Activated naive CD8-positive, alpha-beta T cell treated with anti-CD3 and anti-CD28 coated beads for 36 hours (primary cell): ENCODE data around the gene PEPD. TPM values are rescaled to one million over a fixed set of nuclear protein-coding genes. Genes with fewer than 3 reads are reported as not detected.

Experiments
- DNase-seq: peaks from one replicate; pipeline ENCODE4 v3.0.0; 2021
- H3K27ac Mint-ChIP-seq: one replicate; pipeline ENCODE4 v1.8.0; 2022; ENCODE audit warnings: mild to moderate bottlenecking, moderate library complexity, mixed read lengths
- H3K27me3 Mint-ChIP-seq: one replicate; pipeline ENCODE4 v1.8.0; 2022; ENCODE audit warnings: mild to moderate bottlenecking, mixed read lengths
- H3K36me3 Mint-ChIP-seq: one replicate; pipeline ENCODE4 v1.8.0; 2021; ENCODE audit warnings: mild to moderate bottlenecking, mixed read lengths
- H3K4me1 Mint-ChIP-seq: one replicate; pipeline ENCODE4 v1.8.0; 2021; ENCODE audit warnings: mixed read lengths
- H3K4me3 Mint-ChIP-seq: one replicate; pipeline ENCODE4 v1.8.0; 2022; ENCODE audit warnings: mild to moderate bottlenecking, moderate library complexity, mixed read lengths
- H3K9me3 Mint-ChIP-seq: one replicate; pipeline ENCODE4 v1.8.0; 2022; ENCODE audit warnings: mixed read lengths
- total RNA-seq, 2 experiments: library from RNA; stranded (reverse); gene quantifications; one replicate each; pipeline ENCODE4 v1.2.3, GENCODE V29; 2021

PEPD gene
- total RNA-seq, 2 experiments from 2014 or later, result 36.3 to 39.4 TPM

GRCh38 chr19:33407140-33407551, 114.4 kb downstream of the PEPD start:
- Mint-ChIP-seq H3K27ac (no peak overlapping the region), H3K4me1 (no peaks in the 10 kb centered on the region), H3K4me3 (no peak overlapping the region), H3K36me3 (no peaks in the 10 kb centered on the region), H3K9me3 (no peaks in the 10 kb centered on the region), H3K27me3 (no peaks in the 10 kb centered on the region)
- no peak for DNase-seq

- Mint-ChIP-seq H3K9me3 (no peaks in the 10 kb centered on the region), H3K36me3 (no peaks in the 10 kb centered on the region), H3K27ac (no peak overlapping the region), H3K4me1 (no peaks in the 10 kb centered on the region), H3K4me3 (no peak overlapping the region), H3K27me3 (no peaks in the 10 kb centered on the region)
- DNase-seq, result peak; percentile 69
These were observed 115.0 kb downstream of the PEPD start for GRCh38 chr19:33406521-33407139.

- DNase-seq, result no peak
- Mint-ChIP-seq H3K27ac (no peak overlapping the region), H3K4me1 (no peaks in the 10 kb centered on the region), H3K9me3 (no peaks in the 10 kb centered on the region), H3K4me3 (no peak overlapping the region), H3K36me3 (no peaks in the 10 kb centered on the region), H3K27me3 (no peaks in the 10 kb centered on the region)
These were observed 115.8 kb downstream of the PEPD start for GRCh38 chr19:33405553-33406461.

- H3K27ac Mint-ChIP-seq, result no peak overlapping the region
- H3K4me3 Mint-ChIP-seq, result no peak overlapping the region
- no peaks in the 10 kb centered on the region for H3K36me3 Mint-ChIP-seq
- H3K27me3 Mint-ChIP-seq, result no peaks in the 10 kb centered on the region
- H3K9me3 Mint-ChIP-seq, result no peaks in the 10 kb centered on the region
- no peaks in the 10 kb centered on the region for H3K4me1 Mint-ChIP-seq
- no peak for DNase-seq
These were observed 116.4 kb downstream of the PEPD start for GRCh38 chr19:33405254-33405552.

GRCh38 chr19:33404506-33405253, 116.9 kb downstream of the PEPD start:
- no peak overlapping the region for H3K27ac Mint-ChIP-seq
- H3K4me1 Mint-ChIP-seq, result no peaks in the 10 kb centered on the region
- H3K36me3 Mint-ChIP-seq, result no peaks in the 10 kb centered on the region
- H3K4me3 Mint-ChIP-seq, result no peak overlapping the region
- no peak for DNase-seq
- H3K9me3 Mint-ChIP-seq, result no peaks in the 10 kb centered on the region
- H3K27me3 Mint-ChIP-seq, result no peaks in the 10 kb centered on the region

- H3K36me3 Mint-ChIP-seq, result no peaks in the 10 kb centered on the region
- no peak overlapping the region for H3K4me3 Mint-ChIP-seq
- DNase-seq, result no peak
- H3K27ac Mint-ChIP-seq, result no peak overlapping the region
- no peaks in the 10 kb centered on the region for H3K4me1 Mint-ChIP-seq
- no peaks in the 10 kb centered on the region for H3K9me3 Mint-ChIP-seq
- H3K27me3 Mint-ChIP-seq, result no peaks in the 10 kb centered on the region
These were observed 117.7 kb downstream of the PEPD start for GRCh38 chr19:33403973-33404304.

- no peaks in the 10 kb centered on the region for H3K4me1 Mint-ChIP-seq
- DNase-seq, result no peak
These were observed 118.2 kb downstream of the PEPD start for GRCh38 chr19:33403221-33403972.

GRCh38 chr19:33402421-33403220, 119.0 kb downstream of the PEPD start:
- no peaks in the 10 kb centered on the region for H3K36me3 Mint-ChIP-seq
- no peaks in the 10 kb centered on the region for H3K9me3 Mint-ChIP-seq
- no peaks in the 10 kb centered on the region for H3K27me3 Mint-ChIP-seq
- DNase-seq, result no peak
- H3K27ac Mint-ChIP-seq, result no peak overlapping the region
- no peak overlapping the region for H3K4me3 Mint-ChIP-seq
- H3K4me1 Mint-ChIP-seq, result no peaks in the 10 kb centered on the region

More at GRCh38 chr19:33403221-33403972, 118.2 kb downstream of the PEPD start:
- no peaks in the 10 kb centered on the region for H3K27me3 Mint-ChIP-seq
- no peak overlapping the region for H3K4me3 Mint-ChIP-seq
- no peaks in the 10 kb centered on the region for H3K9me3 Mint-ChIP-seq
- H3K27ac Mint-ChIP-seq, result no peak overlapping the region
- no peaks in the 10 kb centered on the region for H3K36me3 Mint-ChIP-seq

- Mint-ChIP-seq H3K27ac (no peak overlapping the region), H3K36me3 (no peaks in the 10 kb centered on the region), H3K4me1 (no peaks in the 10 kb centered on the region), H3K9me3 (no peaks in the 10 kb centered on the region), H3K4me3 (no peak overlapping the region), H3K27me3 (no peaks in the 10 kb centered on the region)
- no peak for DNase-seq
These were observed 119.7 kb downstream of the PEPD start for GRCh38 chr19:33401683-33402420.

GRCh38 chr19:33400856-33401682, 120.5 kb downstream of the PEPD start:
- Mint-ChIP-seq H3K9me3 (no peaks in the 10 kb centered on the region), H3K4me3 (no peak overlapping the region), H3K4me1 (no peaks in the 10 kb centered on the region), H3K36me3 (no peaks in the 10 kb centered on the region), H3K27ac (no peak overlapping the region), H3K27me3 (no peaks in the 10 kb centered on the region)
- DNase-seq, result no peak

- Mint-ChIP-seq H3K36me3 (no peaks in the 10 kb centered on the region), H3K27ac (no peak overlapping the region), H3K27me3 (no peaks in the 10 kb centered on the region), H3K9me3 (no peaks in the 10 kb centered on the region), H3K4me1 (no peaks in the 10 kb centered on the region), H3K4me3 (no peak overlapping the region)
- no peak for DNase-seq
These were observed 121.6 kb downstream of the PEPD start for GRCh38 chr19:33399745-33400681.

- DNase-seq, result no peak
- Mint-ChIP-seq H3K36me3 (no peaks in the 10 kb centered on the region), H3K4me1 (no peaks in the 10 kb centered on the region), H3K27me3 (no peaks in the 10 kb centered on the region), H3K4me3 (no peak overlapping the region), H3K9me3 (no peaks in the 10 kb centered on the region), H3K27ac (no peak overlapping the region)
These were observed 122.4 kb downstream of the PEPD start for GRCh38 chr19:33399081-33399744.
